PFSK-1 (cell line): ENCODE data around the gene SDS.

Experiments used
- FOXP2 ChIP-seq: optimal IDR thresholded peaks from 2 replicates; pipeline ENCODE3; 2011; ENCODE audit warnings: borderline replicate concordance, control low read depth, inconsistent platforms; ENCODE audit not compliant: insufficient read depth; ENCODE audit errors: extremely low read length, extremely low read depth
- POLR2AphosphoS5 ChIP-seq: IDR thresholded peaks from 2 replicates; pipeline ENCODE4 v1.6.1; 2012; ENCODE audit warnings: low read depth, mild to moderate bottlenecking, control low read depth, low read length, moderate library complexity
- REST ChIP-seq, 2 experiments: IDR thresholded peaks; 2 replicates each; pipeline versions ENCODE4 v1.6.1 to v1.8.0; 2011 to 2012; ENCODE audit warnings: low read depth in 2 of 2, low read length in 2 of 2, control low read depth in 1 of 2, inconsistent platforms in 1 of 2, mild to moderate bottlenecking in 1 of 2, moderate library complexity in 1 of 2; ENCODE audit not compliant: insufficient read depth in 1 of 2
- SIN3A ChIP-seq: IDR thresholded peaks from 2 replicates; pipeline ENCODE4 v1.6.1; 2012; ENCODE audit warnings: mild to moderate bottlenecking, low read length, moderate library complexity, borderline replicate concordance; ENCODE audit not compliant: insufficient read depth
- TAF1 ChIP-seq: IDR thresholded peaks from 2 replicates; pipeline ENCODE4 v1.6.1; 2012; ENCODE audit warnings: low read length, control low read depth, borderline replicate concordance; ENCODE audit not compliant: insufficient read depth

The SDS gene

GRCh38 chr12:113398346-113399290, 5.1 kb downstream of the SDS start:
- TF ChIP-seq POLR2AphosphoS5 (no peak), SIN3A (no peak), TAF1 (no peak), REST (IDR thresholded peaks at IDR 0.05; ENCODE audit: insufficient read depth in 1 of 2, low read depth in 2 of 2, low read length in 2 of 2) (no peak), FOXP2 (no peak)

- no peak for TF ChIP-seq SIN3A
- TF ChIP-seq REST (IDR thresholded peaks at IDR 0.05; ENCODE audit: insufficient read depth in 1 of 2, low read depth in 2 of 2, low read length in 2 of 2) = no peak
Observed at GRCh38 chr12:113397497-113398197, 6.0 kb downstream of the SDS start.

GRCh38 chr12:113396828-113397496, 6.7 kb downstream of the SDS start:
- no peak for TF ChIP-seq POLR2AphosphoS5
- no peak for TF ChIP-seq REST (IDR thresholded peaks at IDR 0.05; ENCODE audit: insufficient read depth in 1 of 2, low read depth in 2 of 2, low read length in 2 of 2)
- no peak for TF ChIP-seq TAF1
- TF ChIP-seq SIN3A = no peak
- no peak for TF ChIP-seq FOXP2

GRCh38 chr12:113396200-113396599, 7.5 kb downstream of the SDS start:
- no peak for TF ChIP-seq FOXP2
- no peak for TF ChIP-seq TAF1
- no peak for TF ChIP-seq REST (IDR thresholded peaks at IDR 0.05; ENCODE audit: insufficient read depth in 1 of 2, low read depth in 2 of 2, low read length in 2 of 2)
- TF ChIP-seq SIN3A = no peak
- no peak for TF ChIP-seq POLR2AphosphoS5
